ENCODE measurements around the gene SCN10A.

The SCN10A gene

DNA sequence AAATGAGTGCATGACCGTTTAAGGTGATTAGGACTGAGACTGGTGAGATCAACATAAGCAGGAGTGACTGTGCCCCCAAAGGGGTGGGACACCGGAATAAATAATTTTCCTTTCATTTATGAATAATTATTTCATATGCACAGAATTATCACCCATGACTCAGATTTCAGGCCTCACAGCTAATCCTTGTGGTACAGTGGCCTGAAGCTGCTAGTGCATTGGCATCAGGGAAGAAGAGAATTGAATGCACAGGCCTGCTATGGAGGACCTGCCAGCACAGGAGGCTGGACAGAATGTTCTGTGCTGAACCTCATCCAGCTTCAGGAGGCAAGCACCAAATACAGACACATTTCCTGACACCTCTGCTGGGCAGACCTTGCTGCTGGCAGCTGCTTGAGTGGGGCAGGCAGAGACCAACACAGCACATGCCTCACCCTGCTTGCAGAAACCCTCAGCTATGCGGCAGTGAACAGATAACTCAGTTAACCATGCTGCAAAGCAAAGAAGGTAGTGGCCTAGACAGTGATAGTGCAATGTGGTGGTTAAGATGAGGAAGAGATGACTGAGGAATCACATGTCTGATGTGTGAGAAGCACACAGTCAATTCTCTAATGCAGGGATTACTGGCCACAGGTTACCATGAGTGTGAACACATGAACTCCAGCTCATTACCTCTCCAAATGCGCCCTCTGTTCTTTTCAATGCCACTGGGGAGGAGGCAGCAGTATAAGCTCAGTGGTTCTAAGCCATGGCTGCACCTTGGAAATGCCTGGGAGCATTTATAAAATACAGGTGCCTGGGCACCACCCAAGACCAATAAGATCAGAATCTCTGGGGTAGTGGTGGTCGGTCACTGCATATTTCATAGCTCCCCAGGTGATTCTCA lies 98.4 kb downstream of the SCN10A start:
- no peak for FAIRE-seq

DNA sequence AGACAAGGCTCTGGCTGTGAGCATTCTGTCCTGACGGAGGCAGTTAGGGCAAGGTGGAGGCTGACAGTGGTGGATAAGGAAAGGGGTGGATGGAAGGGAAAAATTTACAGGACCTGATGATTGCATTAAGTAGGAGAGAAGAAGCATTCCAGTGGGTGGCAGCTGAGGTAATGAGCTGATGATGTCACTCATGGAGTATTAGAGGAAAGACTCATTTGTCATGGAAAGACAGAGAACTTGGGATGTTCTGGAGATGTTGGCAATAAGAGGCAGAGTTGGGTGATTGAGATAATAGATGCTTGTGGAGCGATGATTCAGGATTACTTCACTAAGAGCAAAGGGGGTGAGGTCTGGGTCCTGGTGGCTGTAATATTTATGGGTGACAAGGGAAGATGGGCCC lies 102.9 kb downstream of the SCN10A start:
- no peak for FAIRE-seq

DNA sequence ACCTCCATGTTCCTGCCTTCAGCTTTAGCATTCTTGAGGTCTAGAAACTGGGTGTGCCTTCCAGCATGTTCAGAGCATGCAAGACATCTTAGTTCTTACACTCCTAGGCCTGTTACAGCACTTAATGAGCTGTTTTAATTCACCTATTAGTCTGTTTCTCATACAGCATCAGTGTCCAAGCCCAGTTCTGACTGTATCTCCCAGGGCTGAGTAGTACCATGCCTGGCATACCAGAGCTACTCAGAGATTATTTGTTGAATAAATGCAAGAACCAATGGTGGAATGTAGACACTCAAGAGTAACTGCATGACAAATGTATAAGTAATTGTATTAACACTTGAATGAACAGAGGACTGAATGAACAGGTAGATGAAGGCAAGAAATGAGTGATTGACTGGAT lies 104.7 kb downstream of the SCN10A start:
- FAIRE-seq = no peak

DNA sequence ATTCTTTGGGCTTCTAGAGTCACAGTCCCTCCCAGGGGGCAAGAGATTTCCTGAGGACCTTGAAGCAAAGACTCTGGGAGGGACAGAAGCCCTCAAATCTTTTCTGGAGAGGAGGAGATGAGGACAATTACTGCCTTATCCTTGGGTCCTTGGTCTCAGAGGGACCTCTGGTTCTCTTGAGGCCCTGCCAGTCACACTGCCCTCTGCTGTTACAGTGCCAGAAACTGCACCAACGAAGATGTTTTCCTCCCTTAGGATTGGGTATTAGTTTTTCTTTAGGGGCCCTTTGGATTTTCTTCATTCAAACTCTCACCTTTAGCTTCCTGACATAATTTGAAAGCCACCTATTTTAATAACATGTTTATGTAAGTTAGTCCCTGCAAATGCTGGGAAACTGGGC lies 108.3 kb downstream of the SCN10A start:
- no peak for FAIRE-seq

DNA sequence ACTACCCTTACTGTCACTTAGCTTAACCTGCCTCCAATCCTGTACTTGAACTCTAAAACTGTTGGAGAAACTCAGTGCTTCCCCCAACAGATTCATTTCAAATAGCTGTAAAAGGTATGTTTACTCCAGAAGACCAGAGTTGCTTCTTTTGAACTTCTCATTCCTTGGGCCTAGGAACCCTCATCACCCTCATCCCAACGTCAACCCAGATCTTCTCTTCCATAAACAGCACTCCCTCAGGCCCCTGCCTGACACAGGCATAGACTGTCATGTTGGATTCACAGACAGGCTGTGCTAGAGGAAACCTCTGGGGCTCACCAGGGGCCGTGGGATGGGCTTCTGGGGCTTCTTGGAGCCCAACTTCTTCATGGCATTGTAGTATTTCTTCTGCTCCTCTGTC lies 109.1 kb downstream of the SCN10A start:
- FAIRE-seq = no peak

DNA sequence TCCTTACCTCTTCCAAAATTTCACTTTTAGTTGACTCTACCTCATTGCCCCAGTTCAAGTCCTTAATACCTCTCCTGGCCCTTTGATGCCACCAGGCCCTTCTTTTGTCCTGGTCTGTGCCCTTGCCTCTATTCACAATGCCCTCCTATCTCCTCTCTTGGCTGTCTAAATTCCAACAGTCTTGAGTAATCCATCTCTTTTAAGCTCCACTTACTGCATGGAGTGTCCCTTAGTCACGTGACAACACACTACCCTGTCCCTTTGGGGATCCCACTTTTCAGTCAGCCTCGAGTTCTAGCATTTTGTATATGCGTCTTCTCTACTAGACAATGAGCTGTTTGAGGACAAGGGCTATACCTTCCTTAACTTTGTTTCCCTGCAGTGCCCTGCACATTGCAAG lies 113.8 kb downstream of the SCN10A start:
- FAIRE-seq = no peak

DNA sequence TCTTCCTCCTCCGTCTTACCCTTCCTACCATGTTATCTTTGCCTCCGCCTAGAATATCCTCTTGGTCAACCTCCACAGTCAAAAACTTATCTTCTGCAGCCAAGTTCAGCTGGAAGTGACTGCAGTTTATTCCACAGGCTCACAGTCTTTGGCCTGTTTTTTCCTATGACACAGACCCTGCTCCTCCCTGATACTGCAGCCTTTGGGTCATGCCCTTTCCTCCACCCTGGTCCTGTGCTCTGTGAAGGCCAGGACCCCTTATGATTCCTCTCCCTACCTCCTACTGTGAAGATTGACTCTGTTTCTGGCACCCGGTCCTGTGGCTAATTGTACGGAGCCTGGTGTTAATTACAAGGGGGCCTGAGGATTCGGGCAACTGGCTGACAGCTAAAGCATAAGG lies 117.3 kb downstream of the SCN10A start:
- no peak for FAIRE-seq

DNA sequence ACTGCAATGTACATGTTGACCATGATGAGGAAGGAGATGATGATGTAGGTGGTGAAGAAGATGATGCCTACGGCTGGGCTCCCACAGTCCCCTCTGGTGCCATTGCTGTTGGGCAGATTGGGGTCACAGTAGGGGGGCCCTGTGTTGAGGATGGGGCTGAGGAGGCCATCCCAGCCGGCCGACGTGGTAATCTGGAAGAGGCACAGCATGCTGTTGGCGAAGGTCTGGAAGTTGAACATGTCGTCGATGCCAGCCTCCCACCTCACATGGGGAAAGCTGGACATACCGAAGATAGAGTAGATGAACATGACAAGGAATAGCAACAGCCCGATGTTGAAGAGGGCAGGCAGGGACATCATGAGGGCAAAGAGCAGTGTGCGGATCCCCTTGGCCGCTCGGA lies 118.0 kb downstream of the SCN10A start:
- no peak for FAIRE-seq

DNA sequence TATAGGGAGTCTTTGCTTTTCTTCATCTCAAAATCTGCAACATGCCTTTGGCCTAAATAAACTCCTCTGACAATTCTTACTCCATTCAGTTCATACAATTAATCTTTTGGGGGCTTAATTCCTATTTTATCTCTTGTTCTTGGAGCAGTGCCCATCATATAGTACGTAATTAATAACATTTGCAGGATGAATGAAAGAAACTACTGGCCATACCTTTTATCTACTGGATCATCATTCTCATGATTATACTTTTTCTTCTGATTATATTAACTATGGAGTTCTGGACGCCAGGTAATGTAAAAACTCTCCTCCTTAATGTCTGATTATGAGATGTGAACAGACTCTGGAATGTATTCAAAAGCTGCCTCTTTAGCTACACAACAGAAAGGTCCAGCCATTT lies 120.0 kb downstream of the SCN10A start:
- no peak for FAIRE-seq

DNA sequence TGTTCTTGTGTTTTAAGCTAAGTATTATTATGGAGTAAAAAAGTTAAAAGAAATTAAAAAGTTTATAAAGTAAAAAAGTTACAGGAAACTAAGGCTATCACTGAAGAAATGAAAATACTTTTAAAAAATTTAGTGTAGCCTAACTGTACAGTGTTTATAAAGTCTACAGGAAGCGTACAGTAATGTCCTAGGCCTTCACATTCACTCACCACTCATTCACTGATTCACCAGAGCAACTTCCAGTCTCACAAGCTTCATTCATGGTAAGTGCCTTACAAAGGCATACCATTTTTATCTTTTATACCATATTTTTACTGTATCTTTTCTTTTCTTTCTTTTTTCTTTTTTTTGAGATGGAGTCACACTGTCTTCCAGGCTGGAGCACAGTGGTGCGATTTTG lies 125.8 kb downstream of the SCN10A start:
- FAIRE-seq = no peak

DNA sequence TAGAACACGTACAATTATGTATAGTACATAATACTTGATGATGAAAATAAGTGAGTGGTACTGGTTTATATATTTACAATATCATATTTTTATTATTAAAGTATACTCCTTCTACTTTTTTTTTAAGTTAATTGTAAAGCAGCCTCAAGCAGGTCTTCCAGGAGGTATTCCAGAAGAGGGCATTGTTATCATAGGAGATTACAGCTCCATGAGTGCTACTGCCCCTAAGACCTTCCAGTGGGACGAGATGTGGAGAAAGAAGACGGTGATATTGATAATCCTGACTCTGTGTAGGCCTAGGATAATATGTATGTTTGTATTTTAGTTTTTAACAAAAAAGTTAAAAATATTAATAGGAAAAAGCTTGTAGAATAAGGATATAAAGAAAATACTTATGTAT lies 126.2 kb downstream of the SCN10A start:
- no peak for FAIRE-seq

DNA sequence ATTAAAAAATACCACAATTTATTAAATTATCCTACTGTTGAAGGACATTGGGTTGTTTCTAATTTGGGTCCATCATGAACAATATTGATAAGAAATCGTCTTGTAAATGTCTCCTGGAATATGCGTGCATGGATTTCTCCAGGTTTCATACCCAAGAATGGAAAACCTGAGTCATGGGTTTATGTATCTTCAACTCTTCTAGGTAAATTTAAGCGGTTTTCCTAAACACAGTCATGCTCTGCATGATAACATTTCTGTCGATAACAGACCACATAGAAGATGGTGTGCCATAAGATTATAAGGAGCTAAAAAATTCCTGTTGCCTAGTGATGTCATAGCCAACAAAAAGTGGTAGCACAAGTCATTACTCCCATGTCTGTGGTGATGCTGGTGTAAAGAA lies 126.7 kb downstream of the SCN10A start:
- no peak for FAIRE-seq

DNA sequence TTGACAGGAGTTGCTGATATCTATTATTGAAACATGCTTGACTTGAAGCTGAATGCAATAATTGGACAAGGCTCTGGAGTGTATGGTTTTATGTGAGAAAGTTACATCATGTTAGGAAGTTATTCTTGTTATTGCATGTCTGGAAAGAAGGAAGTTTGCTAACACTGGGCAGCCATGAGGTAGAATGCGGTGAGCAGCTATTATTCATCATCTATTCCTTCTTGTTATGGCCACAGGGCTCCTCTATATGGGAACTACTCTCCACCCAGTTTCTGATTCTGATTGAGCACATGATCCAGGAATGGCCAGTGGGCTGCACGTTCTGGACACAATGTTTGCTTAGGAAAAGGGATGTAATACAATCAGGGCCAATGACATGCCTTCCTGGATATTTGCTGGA lies 128.7 kb downstream of the SCN10A start:
- no peak for FAIRE-seq

DNA sequence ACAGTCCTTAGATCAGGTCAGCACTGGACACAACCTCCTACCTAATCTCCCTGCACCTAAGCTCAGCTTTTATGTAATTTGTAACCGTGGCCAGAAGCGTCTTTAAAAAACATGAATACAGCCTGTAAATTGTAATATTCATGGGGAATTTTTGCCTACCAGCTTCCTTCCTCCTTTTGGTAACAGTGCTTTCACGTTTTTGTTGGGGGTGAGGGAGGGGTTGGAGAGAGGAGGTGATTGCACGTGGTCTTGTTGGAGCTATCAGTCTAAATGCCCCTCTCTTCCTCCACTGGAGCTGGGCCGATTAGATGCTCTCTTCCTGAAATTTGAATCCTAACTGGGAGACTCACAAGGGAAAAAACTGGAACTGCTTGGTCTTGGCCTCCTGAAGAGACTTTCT lies 131.5 kb downstream of the SCN10A start:
- FAIRE-seq = no peak

DNA sequence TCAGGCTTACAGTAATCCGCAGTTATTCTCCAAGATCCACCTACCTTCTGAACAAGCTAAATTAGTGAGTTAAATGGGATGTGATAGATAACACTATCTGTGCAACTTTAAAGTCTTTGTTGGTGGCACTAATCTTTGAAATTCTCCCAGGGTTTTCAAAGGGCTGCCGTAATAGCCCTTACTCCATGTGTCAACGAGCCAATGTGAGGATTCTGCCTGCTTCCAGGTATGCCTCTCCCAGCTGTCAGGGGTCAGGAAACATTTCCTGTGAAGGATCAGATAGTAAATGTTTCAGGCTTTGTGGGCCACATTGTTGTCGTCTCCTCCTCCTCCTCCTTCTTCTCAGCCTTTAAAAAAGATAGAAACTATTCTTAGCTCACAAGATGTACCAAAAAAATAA lies 146.3 kb downstream of the SCN10A start:
- no peak for FAIRE-seq

DNA sequence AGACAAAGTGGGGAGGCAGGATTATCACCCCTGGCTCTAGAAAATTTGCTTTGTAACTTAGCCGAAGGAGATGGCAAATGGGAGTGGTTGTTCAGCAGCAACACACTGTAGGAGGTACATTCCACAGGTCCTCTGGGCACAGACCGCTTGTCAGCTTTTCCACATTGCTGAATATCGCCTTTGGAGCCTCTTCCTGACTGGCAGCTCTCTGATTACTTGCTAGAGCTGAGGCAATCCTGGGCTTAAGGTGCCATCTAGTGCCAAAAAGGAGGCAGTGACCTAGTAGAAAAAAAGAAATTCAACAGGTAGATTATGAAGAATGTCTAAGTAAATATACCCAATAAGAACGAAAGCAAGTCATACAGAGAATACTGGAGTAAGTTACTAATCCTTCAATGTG lies 153.5 kb downstream of the SCN10A start:
- FAIRE-seq = no peak

DNA sequence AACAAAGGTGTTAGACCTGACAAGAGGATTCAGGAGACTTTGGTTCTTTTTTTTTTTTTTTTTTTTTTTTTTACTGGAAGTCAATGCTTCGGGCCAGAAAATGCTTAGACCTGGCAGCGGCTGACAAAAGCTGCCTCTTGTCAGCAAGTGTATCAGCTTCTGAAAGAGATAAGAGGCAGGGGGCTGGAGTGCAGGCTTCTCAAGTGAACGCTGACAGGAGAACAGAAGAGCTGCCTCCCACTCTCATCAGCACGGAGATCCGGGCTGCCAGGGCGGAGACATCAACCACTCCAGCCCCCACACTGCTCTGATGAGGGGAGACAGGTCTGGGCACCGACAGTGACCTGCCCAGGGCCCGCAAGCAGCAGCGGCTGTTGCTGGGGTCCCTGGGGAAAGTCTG lies 157.2 kb downstream of the SCN10A start:
- no peak for FAIRE-seq

DNA sequence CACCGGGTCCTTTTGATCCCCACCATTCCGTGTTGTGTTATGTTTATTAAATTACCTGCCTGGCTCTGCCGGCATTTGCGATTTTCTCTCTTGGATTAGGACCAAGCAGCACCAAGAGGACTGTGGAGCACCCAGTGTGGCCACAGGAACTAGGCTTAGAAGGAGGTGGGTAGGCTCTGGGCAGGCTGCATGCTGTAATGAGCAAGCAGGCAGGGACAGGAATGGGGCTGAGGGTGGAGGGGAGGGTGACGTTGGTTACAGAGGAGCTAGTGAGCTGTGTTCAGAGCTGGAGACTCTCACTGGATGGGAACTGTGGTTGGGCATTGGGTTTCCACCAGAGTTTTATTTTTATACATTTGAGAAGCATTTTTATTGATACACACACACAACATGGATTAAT lies 158.6 kb downstream of the SCN10A start:
- no peak for FAIRE-seq

DNA sequence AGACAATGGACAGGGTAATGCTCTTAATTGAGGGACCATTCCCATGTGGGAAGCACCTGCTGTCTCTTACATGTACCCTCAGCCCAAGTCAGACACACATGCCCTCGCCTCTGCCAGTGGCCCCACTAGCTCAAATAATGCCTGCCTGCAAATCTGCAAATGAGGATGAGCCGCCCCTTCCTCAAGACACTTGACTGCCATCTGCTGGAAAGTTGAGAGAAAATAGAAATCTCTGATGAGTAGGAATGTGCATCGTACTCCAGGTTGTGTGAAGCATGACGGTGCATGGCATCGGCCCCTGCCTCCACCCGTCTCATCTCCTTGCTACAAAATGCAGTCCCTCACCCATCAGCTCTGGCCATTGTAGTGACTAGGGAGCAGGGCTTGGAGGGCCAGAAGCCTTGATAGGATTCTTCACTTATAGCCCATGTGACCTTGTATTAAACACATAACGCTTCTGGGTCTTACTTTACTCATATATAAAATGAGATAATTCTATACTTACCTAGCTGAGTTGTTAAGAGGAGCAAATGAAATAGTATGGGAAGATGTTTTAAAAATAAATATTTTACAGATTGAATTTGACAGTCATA lies 160.2 kb downstream of the SCN10A start:
- FAIRE-seq = no peak

DNA sequence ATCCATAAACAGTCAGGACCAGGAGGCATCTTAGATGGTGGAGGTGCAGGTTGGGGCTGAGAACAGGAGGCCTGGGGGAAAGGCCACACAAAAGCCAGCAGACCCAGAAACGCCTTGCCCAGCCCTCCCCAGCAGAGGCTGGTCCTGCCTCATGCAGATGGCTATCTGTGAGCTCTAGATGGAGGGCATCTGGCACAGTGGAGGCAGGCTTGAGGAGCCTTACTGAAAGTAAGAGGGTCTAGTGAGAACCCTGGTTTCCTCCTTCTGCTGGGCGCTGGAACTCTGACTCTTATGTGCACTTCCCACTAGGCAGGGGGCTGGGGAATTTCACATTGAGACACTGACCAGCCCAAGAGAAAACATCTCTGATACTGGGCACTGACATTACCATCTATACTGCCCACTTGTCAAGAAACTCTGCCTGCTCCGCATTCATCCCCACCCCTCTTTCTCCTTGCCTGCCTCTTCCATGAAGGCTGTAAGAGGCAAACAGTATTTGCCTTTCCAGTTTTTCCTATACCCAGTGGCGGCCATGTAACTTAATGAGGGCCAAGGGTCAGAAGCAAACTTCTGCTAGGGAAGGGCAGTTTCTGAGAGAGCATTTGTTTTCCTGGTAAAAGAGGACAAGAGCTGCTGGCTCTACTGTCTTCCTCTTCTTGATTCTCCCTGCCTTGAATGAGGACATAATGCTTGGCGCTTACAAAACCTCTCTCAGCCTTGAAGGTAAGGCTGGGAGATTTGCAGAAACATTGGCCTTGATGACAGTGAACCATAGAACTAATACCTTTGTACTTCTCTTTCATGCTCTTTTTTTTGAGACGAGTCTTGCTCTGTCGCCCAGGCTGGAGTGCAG lies 162.1 kb downstream of the SCN10A start:
- no peak for FAIRE-seq

DNA sequence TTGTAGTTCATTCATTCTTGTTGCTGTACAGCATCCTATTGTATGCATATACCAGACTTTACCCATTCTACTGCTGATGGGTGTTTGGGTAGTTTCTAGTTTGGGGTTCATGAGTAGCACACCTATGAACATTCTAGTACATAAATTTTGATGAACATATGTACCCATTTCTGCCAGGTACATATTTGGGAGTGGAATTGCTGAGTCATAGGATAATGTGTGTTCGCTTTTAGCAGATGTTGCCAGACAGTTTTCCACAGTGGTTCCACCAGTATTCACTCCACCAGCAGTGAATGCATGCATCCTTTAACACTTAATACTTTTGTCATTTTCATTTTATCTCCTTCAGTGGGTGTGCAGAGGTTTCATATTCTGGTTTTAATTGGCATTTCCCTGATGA lies 163.1 kb downstream of the SCN10A start:
- no peak for FAIRE-seq

DNA sequence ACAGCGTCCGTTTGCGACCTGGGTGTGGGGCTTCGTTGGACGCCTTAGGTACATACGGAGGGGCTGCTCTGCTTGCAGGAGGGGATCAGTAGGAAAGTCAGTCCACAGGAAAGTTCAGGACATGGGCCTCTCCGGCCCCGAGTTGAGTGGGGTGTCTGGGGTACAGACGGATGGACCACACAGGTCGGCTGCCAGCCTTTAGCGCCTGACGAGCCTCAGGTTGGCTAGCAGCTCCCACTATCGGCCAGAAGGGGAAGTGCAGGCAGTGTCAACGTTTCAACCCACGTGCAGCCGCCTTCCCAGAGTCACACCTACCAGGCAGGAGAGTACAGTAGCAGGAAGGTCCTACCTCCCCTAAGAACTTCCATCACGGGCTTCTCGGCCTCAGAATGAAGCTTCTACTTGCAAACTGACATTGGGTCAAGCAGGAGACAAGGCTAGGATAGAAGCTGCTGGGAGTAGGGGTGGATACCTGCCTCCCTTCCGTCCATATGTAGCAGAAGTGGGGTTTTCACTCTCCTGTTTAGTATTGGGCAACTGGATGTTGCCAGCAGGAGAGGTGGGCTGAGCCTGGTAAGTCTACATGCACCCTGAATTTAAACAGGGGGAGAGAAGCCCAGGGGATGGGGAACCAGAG lies 164.7 kb downstream of the SCN10A start:
- FAIRE-seq = no peak

DNA sequence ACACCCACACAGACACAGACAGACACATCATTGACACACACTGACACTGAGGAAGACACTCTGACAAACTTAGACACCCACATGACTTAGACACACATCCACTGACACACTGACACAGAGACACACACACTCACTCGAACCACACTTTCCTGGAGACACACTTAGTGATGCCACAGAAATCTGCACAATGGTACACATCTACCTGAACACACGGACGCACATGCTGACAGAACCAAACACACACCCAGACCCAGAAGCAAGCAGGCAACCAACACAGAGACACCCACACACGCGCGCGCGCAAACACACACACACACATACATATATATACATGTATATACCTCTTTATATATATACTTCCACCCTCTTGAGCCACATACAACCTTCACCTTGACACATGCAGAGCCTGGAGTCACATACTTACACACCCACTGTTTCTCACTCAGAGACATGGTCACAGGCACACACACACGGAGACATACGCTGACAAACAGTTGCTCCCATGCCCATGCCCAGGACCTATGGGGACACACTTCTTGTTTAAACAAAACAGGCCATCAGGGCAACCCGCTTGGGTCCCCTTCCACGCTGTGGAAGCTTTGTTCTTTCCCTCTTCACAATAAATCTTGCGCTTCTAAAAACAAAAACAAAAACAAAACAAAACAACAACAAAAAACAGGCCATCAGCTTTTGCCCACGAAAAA lies 165.6 kb downstream of the SCN10A start:
- FAIRE-seq = no peak

All from colon (tissue), 2 donors.